ENCODE results near the gene NPIPB2. TPM values are rescaled to one million over a fixed set of nuclear protein-coding genes. Genes with fewer than 3 reads are reported as not detected.

The NPIPB2 gene
- total RNA-seq, 5 donors from 2014 or later (not counting 1 experiment from before 2014, with no cell fraction given): 14.6 to 23.1 (median 19.5) TPM

DNA sequence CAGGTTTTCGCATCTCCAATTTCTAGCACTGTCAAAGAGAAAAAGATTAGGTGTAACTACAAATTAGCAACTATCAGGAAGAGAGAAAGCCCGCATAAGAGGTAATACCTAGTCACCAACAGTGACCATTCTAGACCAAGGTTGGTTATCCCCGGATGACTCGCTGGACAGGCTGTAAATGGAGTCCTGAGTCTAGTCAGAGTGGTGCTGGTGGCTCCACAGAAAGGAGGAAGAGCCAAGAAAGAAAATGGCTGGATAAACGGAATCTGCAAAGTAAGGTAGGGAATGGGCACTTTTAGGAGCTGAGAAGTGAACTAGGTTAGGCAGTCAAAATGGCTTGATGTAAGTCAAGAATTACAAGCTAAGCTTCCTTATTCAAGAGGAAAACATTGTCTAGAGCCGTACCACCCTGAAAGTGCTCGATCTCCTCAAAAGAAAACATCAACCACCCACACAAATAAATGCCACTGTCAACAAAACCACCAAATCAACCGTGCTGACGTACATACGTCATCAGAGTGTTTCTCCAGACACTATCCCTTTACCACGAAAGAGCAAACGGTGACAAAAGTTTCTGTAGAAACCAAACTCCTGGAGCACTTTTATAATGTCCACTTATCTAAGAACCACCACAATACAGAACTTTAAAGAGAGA, 28.3 kb downstream of the NPIPB2 start:
- Histone ChIP-seq H3K4me3 (ENCODE audit: control insufficient read depth in 1 of 2, extremely low read depth in 1 of 2, low read length in 1 of 2) (peak overlapping the region; percentile 85 to 88), H3K27ac (ENCODE audit: low read length) (peak overlapping the region; percentile 63), H3K36me3 (ENCODE audit: control insufficient read depth in 2 of 2, extremely low read depth in 1 of 2, insufficient read depth in 1 of 2, low read length in 1 of 2) (peaks cover 0 to 6% of the 10 kb centered on the region in 2 donors), H3K27me3 (replicated peaks in 1 of 2; ENCODE audit: control insufficient read depth in 2 of 2, extremely low read depth in 1 of 2, insufficient read depth in 2 of 2, low read length in 1 of 2) (no peaks in the 10 kb centered on the region), H3K9me3 (no peaks in the 10 kb centered on the region), H3K4me1 (ENCODE audit: control insufficient read depth in 1 of 2, extremely low read depth in 1 of 2, insufficient read depth in 2 of 2, low read length in 2 of 2) (peaks cover 26 to 32% of the 10 kb centered on the region in 2 experiments)
- peaks cover 44 to 57% (median 54%) of the 10 kb centered on the region in 3 donors for H3K4me1 Mint-ChIP-seq
- H3K27me3 Mint-ChIP-seq: no peaks in the 10 kb centered on the region
- peak overlapping the region; percentile 85 to 91 for H3K27ac Mint-ChIP-seq
- POLR2A ChIA-PET: interaction anchor here (0.6 to 1.6 kb wide), 8 partner anchors 13 to 171 kb away, joined by 3 to 5 read pairs (median 3); partner anchors contain the start of gene ZC3H7A (in 1 of the 2)
- peak overlapping the region; percentile 81 to 93 (median 86) for H3K4me3 Mint-ChIP-seq
- CTCF ChIA-PET: no interaction called here
- no peaks in the 10 kb centered on the region for H3K9me3 Mint-ChIP-seq
- H3K36me3 Mint-ChIP-seq: peaks cover 5% of the 10 kb centered on the region
- WGBS (ENCODE audit: insufficient coverage): 0% methylated on average over 7 of the region's 12 CpGs
- ATAC-seq (replicated peaks in 1 of 4): peak in 1 of 4 experiments; percentile 38
- DNase-seq: peak in 31 of 35 experiments; percentile 20 to 83 (median 54)

DNA sequence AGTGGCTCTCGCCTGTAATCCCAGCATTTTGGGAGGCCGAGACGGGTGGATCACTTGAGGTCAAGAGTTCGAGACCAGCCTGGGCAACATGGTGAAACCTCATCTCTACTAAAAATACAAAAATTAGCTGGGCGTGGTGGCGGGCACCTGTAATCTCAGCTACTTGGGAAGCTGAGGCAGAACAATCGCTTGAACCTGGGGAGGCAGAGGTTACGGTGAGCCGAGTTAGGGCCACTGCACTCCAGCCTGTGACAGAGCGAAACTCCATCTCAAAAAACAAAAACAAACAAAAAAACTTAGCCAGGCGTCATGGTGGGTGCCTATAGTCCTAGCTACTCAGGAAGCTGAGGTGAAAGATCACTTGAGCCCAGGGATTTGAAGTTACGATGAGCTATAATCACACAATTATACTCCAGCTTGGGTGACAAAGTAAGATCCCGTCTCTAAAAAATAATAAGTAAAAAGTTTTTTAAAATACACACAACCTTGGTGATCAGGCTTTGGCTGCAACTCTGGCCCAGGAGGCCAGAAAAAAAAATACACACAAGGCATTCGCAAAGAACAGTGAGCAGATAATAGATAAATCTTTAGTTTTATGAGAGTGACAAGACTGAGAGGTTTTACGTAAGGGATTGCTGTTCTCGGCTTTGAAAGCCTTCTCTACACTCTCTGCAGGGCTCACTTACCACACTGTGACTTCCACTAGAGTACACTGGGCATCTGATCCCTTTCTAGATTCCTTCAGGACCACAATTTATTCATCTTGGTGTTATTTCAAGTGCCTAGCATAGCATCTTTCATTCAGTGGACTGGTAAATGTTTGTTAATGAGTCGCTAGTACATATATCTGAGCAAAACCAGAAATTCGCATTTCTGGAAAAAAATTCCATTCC, 31.9 kb downstream of the NPIPB2 start:
- peaks cover 29% of the 10 kb centered on the region in 2 experiments for H3K4me1 ChIP-seq (ENCODE audit: control insufficient read depth in 1 of 2, extremely low read depth in 1 of 2, insufficient read depth in 2 of 2, low read length in 2 of 2)
- ATAC-seq (replicated peaks in 1 of 4) (no peak), DNase-seq (no peak)
- no peaks in the 10 kb centered on the region for H3K27me3 ChIP-seq (replicated peaks in 1 of 2; ENCODE audit: control insufficient read depth in 2 of 2, extremely low read depth in 1 of 2, insufficient read depth in 2 of 2, low read length in 1 of 2)
- peaks cover 65 to 78% (median 75%) of the 10 kb centered on the region in 3 donors for H3K4me1 Mint-ChIP-seq
- CTCF ChIA-PET: no interaction called here
- POLR2A ChIA-PET: interaction anchor here (0.6 to 0.7 kb wide), 4 partner anchors 42 to 125 kb away, joined by 3 to 7 read pairs (median 4); no protein-coding TSS in a partner anchor
- H3K36me3 Mint-ChIP-seq: peaks cover 14% of the 10 kb centered on the region
- no peak overlapping the region for H3K4me3 ChIP-seq (ENCODE audit: control insufficient read depth in 1 of 2, extremely low read depth in 1 of 2, low read length in 1 of 2)
- peaks cover 0 to 14% of the 10 kb centered on the region in 2 donors for H3K36me3 ChIP-seq (ENCODE audit: control insufficient read depth in 2 of 2, extremely low read depth in 1 of 2, insufficient read depth in 1 of 2, low read length in 1 of 2)
- no peaks in the 10 kb centered on the region for H3K9me3 ChIP-seq
- no peaks in the 10 kb centered on the region for H3K27me3 Mint-ChIP-seq
- no peaks in the 10 kb centered on the region for H3K9me3 Mint-ChIP-seq
- H3K27ac ChIP-seq (ENCODE audit: low read length): no peak overlapping the region
- peak overlapping the region in 1 of 2 donors; percentile 49 for H3K27ac Mint-ChIP-seq
- peak overlapping the region in 2 of 3 donors; percentile 11 to 34 for H3K4me3 Mint-ChIP-seq
- WGBS (ENCODE audit: insufficient coverage): 96% methylated on average over 3 of the region's 18 CpGs

GRCh38 chr16:11907160-11907970, 34.5 kb downstream of the NPIPB2 start:
- Histone ChIP-seq H3K4me3 (ENCODE audit: control insufficient read depth in 1 of 2, extremely low read depth in 1 of 2, low read length in 1 of 2) (no peak overlapping the region), H3K4me1 (ENCODE audit: control insufficient read depth in 1 of 2, extremely low read depth in 1 of 2, insufficient read depth in 2 of 2, low read length in 2 of 2) (peaks cover 14 to 21% of the 10 kb centered on the region in 2 experiments), H3K9me3 (no peaks in the 10 kb centered on the region), H3K36me3 (ENCODE audit: control insufficient read depth in 2 of 2, extremely low read depth in 1 of 2, insufficient read depth in 1 of 2, low read length in 1 of 2) (peaks cover 0 to 14% of the 10 kb centered on the region in 2 donors), H3K27me3 (replicated peaks in 1 of 2; ENCODE audit: control insufficient read depth in 2 of 2, extremely low read depth in 1 of 2, insufficient read depth in 2 of 2, low read length in 1 of 2) (no peaks in the 10 kb centered on the region), H3K27ac (ENCODE audit: low read length) (no peak overlapping the region)
- POLR2A ChIA-PET: interaction anchor here in 1 of 2 donors (0.6 to 1.6 kb wide), 3 partner anchors 8 to 85 kb away, joined by 3 to 4 read pairs (median 3); partner anchors contain the start of gene GSPT1
- no peaks in the 10 kb centered on the region for H3K27me3 Mint-ChIP-seq
- CTCF ChIA-PET: interaction anchor here in 1 of 2 donors (0.6 kb wide), 1 partner anchor 370 kb away, joined by 3 read pairs; no protein-coding TSS in a partner anchor
- H3K36me3 Mint-ChIP-seq: peaks cover 18% of the 10 kb centered on the region
- WGBS (ENCODE audit: insufficient coverage): 97% methylated on average over 7 of the region's 8 CpGs
- peak overlapping the region in 1 of 3 donors; percentile 13 for H3K4me3 Mint-ChIP-seq
- ATAC-seq (replicated peaks in 1 of 4) (no peak), DNase-seq (no peak)
- H3K9me3 Mint-ChIP-seq: no peaks in the 10 kb centered on the region
- peaks cover 57 to 74% (median 73%) of the 10 kb centered on the region in 3 donors for H3K4me1 Mint-ChIP-seq
- no peak overlapping the region for H3K27ac Mint-ChIP-seq

DNA sequence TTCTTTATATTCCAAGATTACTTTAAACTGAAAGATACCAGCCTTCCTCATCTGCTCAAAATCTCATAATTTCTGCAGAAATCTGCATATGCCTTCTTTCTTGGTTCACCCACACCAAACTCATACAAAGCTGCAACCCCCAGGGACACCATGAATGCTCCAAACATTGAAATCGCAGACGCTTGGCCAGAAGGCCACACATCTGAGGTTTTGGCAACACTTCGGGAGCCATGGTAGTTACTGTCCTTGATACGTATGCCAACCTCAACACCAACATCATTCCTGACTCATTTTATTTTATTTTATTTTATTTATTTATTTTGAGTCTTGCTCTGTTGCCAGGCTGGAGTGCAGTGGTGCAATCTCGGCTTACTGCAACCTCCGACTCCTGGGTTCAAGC, 37.9 kb downstream of the NPIPB2 start:
- H3K4me1 ChIP-seq (ENCODE audit: control insufficient read depth in 1 of 2, extremely low read depth in 1 of 2, insufficient read depth in 2 of 2, low read length in 2 of 2): peaks cover 0 to 30% of the 10 kb centered on the region in 2 experiments
- no peaks in the 10 kb centered on the region for H3K27me3 ChIP-seq (replicated peaks in 1 of 2; ENCODE audit: control insufficient read depth in 2 of 2, extremely low read depth in 1 of 2, insufficient read depth in 2 of 2, low read length in 1 of 2)
- no peak overlapping the region for H3K4me3 ChIP-seq (ENCODE audit: control insufficient read depth in 1 of 2, extremely low read depth in 1 of 2, low read length in 1 of 2)
- H3K36me3 ChIP-seq (ENCODE audit: control insufficient read depth in 2 of 2, extremely low read depth in 1 of 2, insufficient read depth in 1 of 2, low read length in 1 of 2): peaks cover 0 to 9% of the 10 kb centered on the region in 2 donors
- Mint-ChIP-seq H3K4me1 (peaks cover 57 to 72% (median 68%) of the 10 kb centered on the region in 3 donors), H3K4me3 (no peak overlapping the region), H3K9me3 (no peaks in the 10 kb centered on the region), H3K36me3 (peaks cover 17% of the 10 kb centered on the region), H3K27ac (no peak overlapping the region), H3K27me3 (no peaks in the 10 kb centered on the region)
- 100% methylated on average over 2 of the region's 6 CpGs for WGBS (ENCODE audit: insufficient coverage)
- DNase-seq (no peak), ATAC-seq (replicated peaks in 1 of 4) (no peak)
- no peaks in the 10 kb centered on the region for H3K9me3 ChIP-seq
- ChIA-PET CTCF (no interaction called here), POLR2A (interaction anchor here in 1 of 2 donors (0.6 kb wide), 1 partner anchor 22 kb away, joined by 4 read pairs; no protein-coding TSS in a partner anchor)
- no peak overlapping the region for H3K27ac ChIP-seq (ENCODE audit: low read length)

GRCh38 chr16:11901091-11901490, 40.8 kb downstream of the NPIPB2 start:
- ChIA-PET CTCF (no interaction called here), POLR2A (no interaction called here)
- Histone ChIP-seq H3K27ac (ENCODE audit: low read length) (no peak overlapping the region), H3K4me1 (ENCODE audit: control insufficient read depth in 1 of 2, extremely low read depth in 1 of 2, insufficient read depth in 2 of 2, low read length in 2 of 2) (peaks cover 0 to 24% of the 10 kb centered on the region in 2 experiments), H3K9me3 (no peaks in the 10 kb centered on the region), H3K27me3 (replicated peaks in 1 of 2; ENCODE audit: control insufficient read depth in 2 of 2, extremely low read depth in 1 of 2, insufficient read depth in 2 of 2, low read length in 1 of 2) (no peaks in the 10 kb centered on the region), H3K36me3 (ENCODE audit: control insufficient read depth in 2 of 2, extremely low read depth in 1 of 2, insufficient read depth in 1 of 2, low read length in 1 of 2) (peaks cover 0 to 9% of the 10 kb centered on the region in 2 donors), H3K4me3 (ENCODE audit: control insufficient read depth in 1 of 2, extremely low read depth in 1 of 2, low read length in 1 of 2) (no peak overlapping the region)
- no peak for DNase-seq
- Mint-ChIP-seq H3K4me3 (no peak overlapping the region), H3K27me3 (no peaks in the 10 kb centered on the region), H3K27ac (peak overlapping the region; percentile 11 to 52), H3K9me3 (no peaks in the 10 kb centered on the region), H3K36me3 (peaks cover 14% of the 10 kb centered on the region), H3K4me1 (peaks cover 59 to 68% (median 64%) of the 10 kb centered on the region in 3 donors)
- ATAC-seq (replicated peaks in 1 of 4): no peak
- no CpG with 5 or more reads among the region's 3 CpGs for WGBS (ENCODE audit: insufficient coverage)

Measured in T-cell (primary cell).